ENCODE results near the gene SIGLEC8. TPM values are rescaled to one million over a fixed set of nuclear protein-coding genes. Genes with fewer than 3 reads are reported as not detected.

The SIGLEC8 gene
- total RNA-seq, 2 experiments from 2014 or later: not detected

- peaks cover 5% of the 10 kb centered on the region for H3K27me3 Mint-ChIP-seq
- peaks cover 5% of the 10 kb centered on the region for H3K4me1 Mint-ChIP-seq
- no peak overlapping the region for H3K4me3 Mint-ChIP-seq
- DNase-seq: no peak
- peaks cover 11% of the 10 kb centered on the region for H3K9me3 Mint-ChIP-seq
- POLR2A ChIA-PET: no interaction called here
- no peak overlapping the region for H3K27ac Mint-ChIP-seq
- CTCF ChIA-PET: interaction anchor here (0.8 kb wide), 1 partner anchor 15 kb away, joined by 3 read pairs; no protein-coding TSS in a partner anchor
- peaks cover 2% of the 10 kb centered on the region for H3K36me3 Mint-ChIP-seq (ENCODE audit: low read depth)
These were observed 30.2 kb upstream of the SIGLEC8 start for GRCh38 chr19:51488491-51488890.

GRCh38 chr19:51485960-51486660, 27.9 kb upstream of the SIGLEC8 start:
- no peak for DNase-seq
- Mint-ChIP-seq H3K27me3 (peaks cover 5% of the 10 kb centered on the region), H3K9me3 (peaks cover 5% of the 10 kb centered on the region), H3K4me3 (no peak overlapping the region), H3K4me1 (peaks cover 2% of the 10 kb centered on the region), H3K27ac (no peak overlapping the region), H3K36me3 (ENCODE audit: low read depth) (peaks cover under 1% of the 10 kb centered on the region)
- POLR2A ChIA-PET: no interaction called here
- CTCF ChIA-PET: interaction anchor here (0.6 to 1.2 kb wide), 3 partner anchors 171 to 581 kb away, joined by 3 read pairs; no protein-coding TSS in a partner anchor

- H3K27ac Mint-ChIP-seq: no peak overlapping the region
- no peaks in the 10 kb centered on the region for H3K9me3 Mint-ChIP-seq
- ChIA-PET CTCF (interaction anchor here (1.0 kb wide), 1 partner anchor 12 kb away, joined by 3 read pairs; no protein-coding TSS in a partner anchor), POLR2A (interaction anchor here (0.5 kb wide), 1 partner anchor 120 kb away, joined by 3 read pairs; no protein-coding TSS in a partner anchor)
- H3K4me3 Mint-ChIP-seq: no peak overlapping the region
- H3K4me1 Mint-ChIP-seq: no peaks in the 10 kb centered on the region
- DNase-seq: peak; percentile 9
- H3K36me3 Mint-ChIP-seq (ENCODE audit: low read depth): no peaks in the 10 kb centered on the region
- peaks cover 5% of the 10 kb centered on the region for H3K27me3 Mint-ChIP-seq
These were observed 22.3 kb upstream of the SIGLEC8 start for GRCh38 chr19:51480590-51480989.

GRCh38 chr19:51479531-51480331, 21.5 kb upstream of the SIGLEC8 start:
- no peaks in the 10 kb centered on the region for H3K36me3 Mint-ChIP-seq (ENCODE audit: low read depth)
- CTCF ChIA-PET: interaction anchor here (0.5 to 1.0 kb wide), 2 partner anchors 13 to 177 kb away, joined by 3 read pairs; no protein-coding TSS in a partner anchor
- H3K4me3 Mint-ChIP-seq: no peak overlapping the region
- H3K9me3 Mint-ChIP-seq: no peaks in the 10 kb centered on the region
- DNase-seq: no peak
- POLR2A ChIA-PET: no interaction called here
- H3K27me3 Mint-ChIP-seq: no peaks in the 10 kb centered on the region
- H3K4me1 Mint-ChIP-seq: no peaks in the 10 kb centered on the region
- H3K27ac Mint-ChIP-seq: no peak overlapping the region

- ChIA-PET CTCF (interaction anchor here (0.8 kb wide), 1 partner anchor 37 kb away, joined by 5 read pairs; no protein-coding TSS in a partner anchor), POLR2A (no interaction called here)
- Mint-ChIP-seq H3K36me3 (ENCODE audit: low read depth) (no peaks in the 10 kb centered on the region), H3K4me1 (no peaks in the 10 kb centered on the region), H3K27ac (no peak within 1 kb of the TSS), H3K27me3 (no peaks in the 10 kb centered on the region), H3K4me3 (no peak within 1 kb of the TSS), H3K9me3 (no peaks in the 10 kb centered on the region)
- DNase-seq: no peak
These were observed 20.4 kb upstream of the SIGLEC8 start, which contains the start of gene CEACAM18 for GRCh38 chr19:51478381-51479234. Gene CEACAM18, plus strand, starts transcription at chr19:51478539.

GRCh38 chr19:51477344-51477743, 19.1 kb upstream of the SIGLEC8 start:
- Mint-ChIP-seq H3K27ac (no peak overlapping the region), H3K4me3 (no peak overlapping the region), H3K4me1 (no peaks in the 10 kb centered on the region), H3K36me3 (ENCODE audit: low read depth) (no peaks in the 10 kb centered on the region), H3K9me3 (no peaks in the 10 kb centered on the region), H3K27me3 (peaks cover 2% of the 10 kb centered on the region)
- ChIA-PET POLR2A (no interaction called here), CTCF (no interaction called here)
- DNase-seq: no peak

GRCh38 chr19:51476164-51476563, 17.9 kb upstream of the SIGLEC8 start:
- no peak for DNase-seq
- peaks cover 2% of the 10 kb centered on the region for H3K27me3 Mint-ChIP-seq
- no peaks in the 10 kb centered on the region for H3K9me3 Mint-ChIP-seq
- no peak overlapping the region for H3K4me3 Mint-ChIP-seq
- ChIA-PET CTCF (interaction anchor here (0.6 kb wide), 1 partner anchor 10 kb away, joined by 3 read pairs; no protein-coding TSS in a partner anchor), POLR2A (no interaction called here)
- H3K27ac Mint-ChIP-seq: no peak overlapping the region
- no peaks in the 10 kb centered on the region for H3K36me3 Mint-ChIP-seq (ENCODE audit: low read depth)
- no peaks in the 10 kb centered on the region for H3K4me1 Mint-ChIP-seq

- Mint-ChIP-seq H3K27me3 (peaks cover 2% of the 10 kb centered on the region), H3K36me3 (ENCODE audit: low read depth) (no peaks in the 10 kb centered on the region), H3K4me3 (no peak overlapping the region), H3K4me1 (peaks cover 7% of the 10 kb centered on the region), H3K27ac (no peak overlapping the region), H3K9me3 (no peaks in the 10 kb centered on the region)
- peak; percentile 86 for DNase-seq
- ChIA-PET POLR2A (interaction anchor here (0.6 kb wide), 1 partner anchor 181 kb away, joined by 3 read pairs; no protein-coding TSS in a partner anchor), CTCF (interaction anchor here (0.6 to 2.5 kb wide), 9 partner anchors 11 to 170 kb away, joined by 3 to 11 read pairs (median 3); partner anchors contain the start of gene SIGLEC10)
These were observed 14.9 kb upstream of the SIGLEC8 start for GRCh38 chr19:51473009-51473707.

- Mint-ChIP-seq H3K27ac (no peak overlapping the region), H3K27me3 (peaks cover 4% of the 10 kb centered on the region), H3K9me3 (no peaks in the 10 kb centered on the region), H3K4me3 (no peak overlapping the region), H3K36me3 (ENCODE audit: low read depth) (no peaks in the 10 kb centered on the region), H3K4me1 (peaks cover 13% of the 10 kb centered on the region)
- POLR2A ChIA-PET: interaction anchor here (0.6 kb wide), 1 partner anchor 182 kb away, joined by 3 read pairs; no protein-coding TSS in a partner anchor
- DNase-seq: no peak
- CTCF ChIA-PET: interaction anchor here (0.8 to 2.5 kb wide), 5 partner anchors 10 to 169 kb away, joined by 3 to 11 read pairs (median 3); no protein-coding TSS in a partner anchor
These were observed 14.4 kb upstream of the SIGLEC8 start for GRCh38 chr19:51472607-51473006.

- Mint-ChIP-seq H3K27ac (no peak overlapping the region), H3K27me3 (peaks cover 10% of the 10 kb centered on the region), H3K4me1 (peaks cover 15% of the 10 kb centered on the region), H3K9me3 (no peaks in the 10 kb centered on the region), H3K36me3 (ENCODE audit: low read depth) (no peaks in the 10 kb centered on the region), H3K4me3 (no peak overlapping the region)
- ChIA-PET CTCF (no interaction called here), POLR2A (no interaction called here)
- no peak for DNase-seq
These were observed 13.3 kb upstream of the SIGLEC8 start for GRCh38 chr19:51471527-51471926.

- no peaks in the 10 kb centered on the region for H3K9me3 Mint-ChIP-seq
- H3K27ac Mint-ChIP-seq: no peak overlapping the region
- POLR2A ChIA-PET: no interaction called here
- H3K36me3 Mint-ChIP-seq (ENCODE audit: low read depth): no peaks in the 10 kb centered on the region
- peaks cover 15% of the 10 kb centered on the region for H3K27me3 Mint-ChIP-seq
- no peak for DNase-seq
- CTCF ChIA-PET: no interaction called here
- H3K4me1 Mint-ChIP-seq: peaks cover 15% of the 10 kb centered on the region
- H3K4me3 Mint-ChIP-seq: no peak overlapping the region
These were observed 12.7 kb upstream of the SIGLEC8 start for GRCh38 chr19:51470966-51471365.

- POLR2A ChIA-PET: no interaction called here
- Mint-ChIP-seq H3K4me1 (peaks cover 15% of the 10 kb centered on the region), H3K36me3 (ENCODE audit: low read depth) (no peaks in the 10 kb centered on the region), H3K27ac (no peak overlapping the region), H3K27me3 (peaks cover 27% of the 10 kb centered on the region), H3K4me3 (no peak overlapping the region), H3K9me3 (no peaks in the 10 kb centered on the region)
- DNase-seq: no peak
- CTCF ChIA-PET: interaction anchor here (1.1 kb wide), 1 partner anchor 192 kb away, joined by 3 read pairs; no protein-coding TSS in a partner anchor
These were observed 11.4 kb upstream of the SIGLEC8 start for GRCh38 chr19:51469629-51470028.
